A549 (cell line): ENCODE measurements around the gene C1QL3. TPM values are rescaled to one million over a fixed set of nuclear protein-coding genes. Genes with fewer than 3 reads are reported as not detected.

Experiments
- ATAC-seq, 2 experiments: fragments of 200-7000 bp in 1 of 2; fragments of >200 bp in 1 of 2; cut with Nextera tagmentation in 1 of 2; cut with Tn5 transposase in 1 of 2; 3 replicates each; pipeline versions ENCODE4 v1.8.0 to v1.9.1; 2018 to 2020; ENCODE audit warnings: mild to moderate bottlenecking in 1 of 2, moderate library complexity in 1 of 2
- CTCF ChIA-PET: fragments of 300-600 bp; sonication (Branson Sonifier 250); formaldehyde crosslinking; extraction: SDS; loops from one replicate; lab custom pipeline; 2021; ENCODE audit warnings: antibody characterized with exemption, inconsistent platforms; lab: Yijun Ruan, JAX
- POLR2A ChIA-PET: fragments of 350-600 bp; formaldehyde crosslinking; extraction: SDS; loops from one replicate; lab custom pipeline; 2021; ENCODE audit warnings: antibody characterized with exemption, inconsistent platforms; lab: Yijun Ruan, JAX
- DNase-seq, 2 experiments: peaks; one replicate each; pipeline versions ENCODE4 v3.0.0 to v3.0.0-alpha.2; 2011 to 2016; ENCODE audit warnings: low read depth in 1 of 2, low spot score in 1 of 2
- FAIRE-seq: peaks from 2 replicates; lab custom pipeline; 2011; peaks lifted over from hg19 to GRCh38; lab: Jason Lieb, UNC
- H3K27ac ChIP-seq, 2 experiments: fragments of >200 bp; sonication (Bioruptor Twin); formaldehyde crosslinking; 3 replicates each; pipeline ENCODE4 v1.5.1; 2016 to 2017
- H3K4me1 ChIP-seq: fragments of >200 bp; sonication (Bioruptor Twin); formaldehyde crosslinking; 3 replicates; pipeline ENCODE4 v1.6.1; 2016
- H3K4me2 ChIP-seq: fragments of >200 bp; sonication (Bioruptor Twin); formaldehyde crosslinking; 3 replicates; pipeline ENCODE4 v1.6.1; 2016
- H3K4me3 ChIP-seq: fragments of >200 bp; sonication (Bioruptor Twin); formaldehyde crosslinking; 3 replicates; pipeline ENCODE4 v1.5.1; 2016
- H3K9me3 ChIP-seq: fragments of >200 bp; sonication (Bioruptor Twin); formaldehyde crosslinking; 3 replicates; pipeline ENCODE4 v1.6.1; 2016
- ATOH8 ChIP-seq: fragments of 250-450 bp; sonication (Bioruptor Pico); IDR thresholded peaks from 2 replicates; pipeline ENCODE4 v1.5.0; 2020; ENCODE audit warnings: low read depth, mild to moderate bottlenecking, moderate library complexity
- BHLHE40 ChIP-seq: IDR thresholded peaks from 2 replicates; pipeline ENCODE4 v1.6.1; 2012; ENCODE audit warnings: low read depth, low read length, inconsistent platforms
- CBX2 ChIP-seq: fragments of 200-600 bp; sonication (generic); IDR thresholded peaks from 2 replicates; pipeline ENCODE4 v1.6.1; 2016; ENCODE audit warnings: low read depth, mild to moderate bottlenecking, borderline replicate concordance
- CBX8 ChIP-seq: fragments of 200-600 bp; sonication (generic); IDR thresholded peaks from 2 replicates; pipeline ENCODE4 v1.6.1; 2016
- EHMT2 ChIP-seq: fragments of 200-600 bp; sonication (generic); IDR thresholded peaks from 2 replicates; pipeline ENCODE4 v1.6.1; 2016; ENCODE audit warnings: antibody characterized with exemption, low read depth, mild to moderate bottlenecking, moderate library complexity
- ESRRA ChIP-seq: fragments of 150-350 bp; IDR thresholded peaks from 2 replicates; pipeline ENCODE4 v1.6.1; 2014; ENCODE audit warnings: mild to moderate bottlenecking, low read length, borderline replicate concordance
- FOSL2 ChIP-seq, 2 experiments: fragments of 450-650 bp in 1 of 2; fragments of >200 bp in 1 of 2; sonication (Bioruptor Twin) in 1 of 2; formaldehyde crosslinking; IDR thresholded peaks; 2 replicates each; pipeline versions ENCODE4 v1.5.0 to v1.6.1; 2016 to 2020; ENCODE audit warnings: mild to moderate bottlenecking in 1 of 2, moderate library complexity in 1 of 2
- FOXS1 ChIP-seq: fragments of 250-450 bp; sonication (Bioruptor Pico); IDR thresholded peaks from 2 replicates; pipeline ENCODE4 v1.5.0; 2020; ENCODE audit warnings: mild to moderate bottlenecking, moderate library complexity
- HDAC2 ChIP-seq: fragments of 200-600 bp; sonication (generic); IDR thresholded peaks from 2 replicates; pipeline ENCODE4 v1.6.1; 2016
- HES2 ChIP-seq: fragments of >200 bp; sonication (Bioruptor Twin); formaldehyde crosslinking; IDR thresholded peaks from 2 replicates; pipeline ENCODE4 v1.6.1; 2016
- HOXB5 ChIP-seq: fragments of 250-450 bp; sonication (Bioruptor Pico); IDR thresholded peaks from 2 replicates; pipeline ENCODE4 v1.5.0; 2020; ENCODE audit warnings: mild to moderate bottlenecking, moderate library complexity
- KDM5A ChIP-seq: fragments of 200-600 bp; sonication (generic); IDR thresholded peaks from 2 replicates; pipeline ENCODE4 v1.6.1; 2016; ENCODE audit warnings: antibody characterized with exemption, mild to moderate bottlenecking
- MAZ ChIP-seq: fragments of 150-350 bp; IDR thresholded peaks from 2 replicates; pipeline ENCODE4 v1.6.1; 2014; ENCODE audit warnings: antibody characterized with exemption, low read depth, low read length, borderline replicate concordance
- MYC ChIP-seq: IDR thresholded peaks from 2 replicates; pipeline ENCODE4 v1.6.1; 2012; ENCODE audit warnings: mild to moderate bottlenecking, inconsistent platforms, low read length, improper control_type of control experiment, borderline replicate concordance
- NPAS2 ChIP-seq: fragments of 250-450 bp; sonication (Bioruptor Pico); IDR thresholded peaks from 2 replicates; pipeline ENCODE4 v1.8.0; 2022; ENCODE audit warnings: mild to moderate bottlenecking, moderate library complexity, borderline replicate concordance
- RFX5 ChIP-seq: fragments of 450-650 bp; IDR thresholded peaks from 2 replicates; pipeline ENCODE4 v1.7.1; 2014; ENCODE audit warnings: antibody characterized with exemption, mild to moderate bottlenecking, moderate library complexity
- RNF2 ChIP-seq: fragments of 200-600 bp; sonication (generic); IDR thresholded peaks from 2 replicates; pipeline ENCODE4 v1.6.1; 2016; ENCODE audit warnings: low read depth, mild to moderate bottlenecking, antibody characterized with exemption, moderate library complexity, borderline replicate concordance
- SREBF2 ChIP-seq: fragments of 450-650 bp; IDR thresholded peaks from 2 replicates; pipeline ENCODE4 v1.6.1; 2014; ENCODE audit warnings: mild to moderate bottlenecking, moderate library complexity
- TFCP2L1 ChIP-seq: fragments of 250-450 bp; sonication (Bioruptor Pico); IDR thresholded peaks from 2 replicates; pipeline ENCODE4 v1.5.0; 2021; ENCODE audit warnings: mild to moderate bottlenecking
- TP53 ChIP-seq: fragments of 250-450 bp; sonication (Bioruptor Pico); IDR thresholded peaks from 2 replicates; pipeline ENCODE4 v1.5.0; 2021; ENCODE audit warnings: mild to moderate bottlenecking, moderate library complexity
- WGBS: methylation state at CpG from one replicate; pipeline ENCODE4 v1.1.6; 2017; ENCODE audit errors: missing lambda C conversion rate; 5-methylcytosine and 5-hydroxymethylcytosine counted together
- polyA plus RNA-seq, 4 experiments: library from polyadenylated mRNA; depleted of rRNA in 3 of 4; stranded (reverse); fragments of >200 nt; fragmentation: RNase III in 1 of 4; extraction: RNeasy Plus Mini Kit Qiagen cat#74134 plus additional on column Dnase treatment in 1 of 4; gene quantifications; 2 replicates in 3 of 4; 3 replicates in 1 of 4; pipeline ENCODE4 v1.2.3, GENCODE V29; 2011 to 2017
- TF ChIP-seq, protein P1 (sequence below): IDR thresholded peaks from 2 replicates; pipeline ENCODE4 v1.6.1; 2012; ENCODE audit warnings: low read depth, borderline replicate concordance
- TF ChIP-seq, protein P2 (sequence below): IDR thresholded peaks from 2 replicates; pipeline ENCODE4 v1.6.1; 2012

Gene C1QL3
- polyA plus RNA-seq, 2 of the 4 experiments (the other 2 are of a cell fraction): not detected

- no peaks in the 10 kb centered on the region for H3K9me3 ChIP-seq
- H3K4me3 ChIP-seq: no peak overlapping the region
- CTCF ChIA-PET: no interaction called here
- POLR2A ChIA-PET: no interaction called here
- DNase-seq: no peak
- FAIRE-seq: no peak
- H3K4me2 ChIP-seq: no peak overlapping the region
- TF ChIP-seq HOXB5 (no peak), CBX8 (no peak), ATOH8 (CRISPR knock-in tag) (no peak), FOSL2 (IDR thresholded peaks at IDR 0.05) (no peak), FOSL2 (CRISPR knock-in tag; IDR thresholded peaks at IDR 0.05) (no peak), HES2 (no peak), RNF2 (no peak), NPAS2 (CRISPR knock-in tag) (no peak), FOXS1 (CRISPR knock-in tag) (no peak), MYC (no peak)
- H3K4me1 ChIP-seq: no peaks in the 10 kb centered on the region
- ATAC-seq: no peak
- H3K27ac ChIP-seq: no peak overlapping the region
- 77% methylated on average over 6 of the region's 6 CpGs for WGBS
Observed at GRCh38 chr10:16562891-16563290, 41.2 kb upstream of the C1QL3 start.

DNA sequence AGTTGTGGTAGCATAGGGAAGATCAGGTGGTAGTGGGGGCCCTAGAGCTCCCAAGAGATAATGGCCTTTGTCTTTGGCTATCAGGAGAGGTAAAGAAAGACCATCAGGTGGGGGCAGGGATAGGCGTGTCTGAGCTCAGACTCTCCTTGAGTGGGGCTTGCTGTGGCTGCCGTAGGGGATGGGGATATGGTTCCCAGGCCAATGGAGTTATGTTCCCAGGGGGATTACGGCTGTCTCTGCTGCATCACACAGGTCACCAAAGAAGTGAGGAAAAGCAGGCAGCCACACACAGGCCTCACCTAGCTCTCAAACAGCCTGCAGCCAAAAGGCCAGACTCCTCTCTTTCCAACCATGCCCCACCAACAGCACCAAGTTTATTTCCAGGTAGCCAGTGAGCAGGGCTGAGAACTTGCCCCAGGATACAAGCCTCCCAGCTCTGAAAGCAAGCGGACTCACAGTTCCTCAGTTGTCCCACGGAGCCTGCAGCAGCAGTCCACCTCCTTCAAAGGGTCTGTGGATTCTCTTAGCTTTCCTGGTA is 37.6 kb upstream of the C1QL3 start:
- WGBS: 20% methylated on average over 5 of the region's 5 CpGs
- FAIRE-seq (no peak), ATAC-seq (no peak), DNase-seq (no peak)
- ChIA-PET CTCF (interaction anchor here (1.3 kb wide), 1 partner anchor 14 kb away, joined by 5 read pairs; no protein-coding TSS in a partner anchor), POLR2A (no interaction called here)
- TF ChIP-seq KDM5A (no peak), ATOH8 (CRISPR knock-in tag) (no peak), TP53 (no peak), TFCP2L1 (no peak), BHLHE40 (no peak), ESRRA (no peak), HDAC2 (no peak), HES2 (no peak), FOXS1 (CRISPR knock-in tag) (no peak), MAZ (no peak), SREBF2 (no peak), RFX5 (no peak), CBX8 (no peak), CBX2 (no peak), EHMT2 (no peak), FOSL2 (IDR thresholded peaks at IDR 0.05) (no peak), FOSL2 (CRISPR knock-in tag; IDR thresholded peaks at IDR 0.05) (no peak)
- TF ChIP-seq, protein P1, sequence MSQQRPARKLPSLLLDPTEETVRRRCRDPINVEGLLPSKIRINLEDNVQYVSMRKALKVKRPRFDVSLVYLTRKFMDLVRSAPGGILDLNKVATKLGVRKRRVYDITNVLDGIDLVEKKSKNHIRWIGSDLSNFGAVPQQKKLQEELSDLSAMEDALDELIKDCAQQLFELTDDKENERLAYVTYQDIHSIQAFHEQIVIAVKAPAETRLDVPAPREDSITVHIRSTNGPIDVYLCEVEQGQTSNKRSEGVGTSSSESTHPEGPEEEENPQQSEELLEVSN: no peak
- TF ChIP-seq, protein P2, sequence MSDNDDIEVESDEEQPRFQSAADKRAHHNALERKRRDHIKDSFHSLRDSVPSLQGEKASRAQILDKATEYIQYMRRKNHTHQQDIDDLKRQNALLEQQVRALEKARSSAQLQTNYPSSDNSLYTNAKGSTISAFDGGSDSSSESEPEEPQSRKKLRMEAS: no peak
- no peaks in the 10 kb centered on the region for H3K9me3 ChIP-seq
- no peak overlapping the region for H3K4me3 ChIP-seq
- no peak overlapping the region for H3K4me2 ChIP-seq
- no peaks in the 10 kb centered on the region for H3K4me1 ChIP-seq
- no peak overlapping the region for H3K27ac ChIP-seq
